ENCODE results near the gene SUPT6H.
A peak's percentile ranks its signal among the peaks of the same experiment; 100 is the strongest.

Gene SUPT6H

GRCh38 chr17:28738680-28739384 lies 76.8 kb downstream of the SUPT6H start:
- H3K14ac ChIP-seq (ENCODE audit: low read length in 2 of 2) = no peak overlapping the region
- no peak for DNase-seq
- no peak overlapping the region for H3K27ac ChIP-seq (ENCODE audit: low read length, poor library complexity, severe bottlenecking)
- H3K9ac ChIP-seq (ENCODE audit: low read length) = no peak overlapping the region
- no peak overlapping the region for H3K4me3 ChIP-seq (ENCODE audit: insufficient read depth in 1 of 2, low read depth in 1 of 2, low read length in 2 of 2)
- H3K23ac ChIP-seq (ENCODE audit: low read length in 2 of 2) = no peak overlapping the region
- peaks cover 12% of the 10 kb centered on the region for H3K4me1 ChIP-seq (ENCODE audit: control insufficient read depth, insufficient read depth, low read depth, low read length)
- no peak overlapping the region for H4K91ac ChIP-seq (ENCODE audit: low read length)
- no peak overlapping the region for H4K8ac ChIP-seq (ENCODE audit: low read length)
- H2AK5ac ChIP-seq (ENCODE audit: low read length, severe bottlenecking) = no peak overlapping the region
- no peak overlapping the region for H2BK5ac ChIP-seq (ENCODE audit: low read depth, low read length, poor library complexity, severe bottlenecking)
- H3K79me1 ChIP-seq (replicated peaks; ENCODE audit: low read length, poor library complexity, severe bottlenecking) = peaks cover 3% of the 10 kb centered on the region
- H2BK12ac ChIP-seq (ENCODE audit: low read length in 2 of 2) = no peak overlapping the region
- H2AFZ ChIP-seq (ENCODE audit: low read depth, low read length) = no peak overlapping the region
- H3K18ac ChIP-seq (ENCODE audit: low read depth in 1 of 2, low read length in 2 of 2) = no peak overlapping the region
- H2BK120ac ChIP-seq (ENCODE audit: low read depth, low read length) = no peak overlapping the region
- H3K9me3 ChIP-seq (ENCODE audit: control insufficient read depth, low read length) = no peaks in the 10 kb centered on the region
- no peak overlapping the region for H3K4me2 ChIP-seq (ENCODE audit: low read length, poor library complexity, severe bottlenecking)
- H3K27me3 ChIP-seq (ENCODE audit: control insufficient read depth in 1 of 2, insufficient read depth in 1 of 2, low read length in 2 of 2) = no peaks in the 10 kb centered on the region
- H2BK15ac ChIP-seq (ENCODE audit: low read depth, poor library complexity, severe bottlenecking) = no peak overlapping the region
- WGBS = 94% methylated on average over 9 of the region's 10 CpGs
- H3K4ac ChIP-seq (ENCODE audit: low read depth in 1 of 2, low read length in 2 of 2) = no peak overlapping the region
- peaks cover 21 to 40% of the 10 kb centered on the region in 2 experiments for H3K36me3 ChIP-seq (ENCODE audit: control insufficient read depth in 1 of 2, insufficient read depth in 2 of 2, low read depth in 1 of 2, low read length in 2 of 2)

GRCh38 chr17:28740406-28741357 lies 78.7 kb downstream of the SUPT6H start:
- Histone ChIP-seq H3K9me3 (ENCODE audit: control insufficient read depth, low read length) (no peaks in the 10 kb centered on the region), H3K23ac (ENCODE audit: low read length in 2 of 2) (no peak overlapping the region), H2BK15ac (ENCODE audit: low read depth, poor library complexity, severe bottlenecking) (peak overlapping the region; percentile 1), H2BK12ac (ENCODE audit: low read length in 2 of 2) (no peak overlapping the region), H3K14ac (ENCODE audit: low read length in 2 of 2) (no peak overlapping the region), H3K9ac (ENCODE audit: low read length) (no peak overlapping the region), H2AFZ (ENCODE audit: low read depth, low read length) (no peak overlapping the region), H3K4me3 (ENCODE audit: insufficient read depth in 1 of 2, low read depth in 1 of 2, low read length in 2 of 2) (no peak overlapping the region), H4K91ac (ENCODE audit: low read length) (no peak overlapping the region), H3K4me1 (ENCODE audit: control insufficient read depth, insufficient read depth, low read depth, low read length) (peaks cover 14% of the 10 kb centered on the region), H3K4me2 (ENCODE audit: low read length, poor library complexity, severe bottlenecking) (no peak overlapping the region), H3K36me3 (ENCODE audit: control insufficient read depth in 1 of 2, insufficient read depth in 2 of 2, low read depth in 1 of 2, low read length in 2 of 2) (peaks cover 14 to 32% of the 10 kb centered on the region in 2 experiments), H2BK120ac (ENCODE audit: low read depth, low read length) (no peak overlapping the region), H2BK5ac (ENCODE audit: low read depth, low read length, poor library complexity, severe bottlenecking) (no peak overlapping the region), H4K8ac (ENCODE audit: low read length) (no peak overlapping the region), H3K27ac (ENCODE audit: low read length, poor library complexity, severe bottlenecking) (no peak overlapping the region), H3K4ac (ENCODE audit: low read depth in 1 of 2, low read length in 2 of 2) (no peak overlapping the region), H3K79me1 (replicated peaks; ENCODE audit: low read length, poor library complexity, severe bottlenecking) (peaks cover 3% of the 10 kb centered on the region), H2AK5ac (ENCODE audit: low read length, severe bottlenecking) (no peak overlapping the region), H3K27me3 (ENCODE audit: control insufficient read depth in 1 of 2, insufficient read depth in 1 of 2, low read length in 2 of 2) (no peaks in the 10 kb centered on the region), H3K18ac (ENCODE audit: low read depth in 1 of 2, low read length in 2 of 2) (no peak overlapping the region)
- 96% methylated on average over 10 of the region's 10 CpGs for WGBS
- DNase-seq = no peak

- Histone ChIP-seq H3K4me1 (ENCODE audit: control insufficient read depth, insufficient read depth, low read depth, low read length) (peaks cover 23% of the 10 kb centered on the region), H3K9ac (ENCODE audit: low read length) (no peak overlapping the region), H3K36me3 (ENCODE audit: control insufficient read depth in 1 of 2, insufficient read depth in 2 of 2, low read depth in 1 of 2, low read length in 2 of 2) (peaks cover 18 to 42% of the 10 kb centered on the region in 2 experiments), H4K8ac (ENCODE audit: low read length) (peak overlapping the region; percentile 36), H3K14ac (ENCODE audit: low read length in 2 of 2) (no peak overlapping the region), H3K23ac (ENCODE audit: low read length in 2 of 2) (no peak overlapping the region), H2AK5ac (ENCODE audit: low read length, severe bottlenecking) (peak overlapping the region; percentile 84), H3K79me1 (replicated peaks; ENCODE audit: low read length, poor library complexity, severe bottlenecking) (peaks cover 3% of the 10 kb centered on the region), H3K27ac (ENCODE audit: low read length, poor library complexity, severe bottlenecking) (peak overlapping the region; percentile 11), H4K91ac (ENCODE audit: low read length) (peak overlapping the region; percentile 71), H2BK15ac (ENCODE audit: low read depth, poor library complexity, severe bottlenecking) (peak overlapping the region; percentile 1), H2BK120ac (ENCODE audit: low read depth, low read length) (no peak overlapping the region), H3K27me3 (ENCODE audit: control insufficient read depth in 1 of 2, insufficient read depth in 1 of 2, low read length in 2 of 2) (no peaks in the 10 kb centered on the region), H2BK5ac (ENCODE audit: low read depth, low read length, poor library complexity, severe bottlenecking) (no peak overlapping the region), H3K4ac (ENCODE audit: low read depth in 1 of 2, low read length in 2 of 2) (peak overlapping the region; percentile 19 to 46), H3K18ac (ENCODE audit: low read depth in 1 of 2, low read length in 2 of 2) (peak overlapping the region; percentile 13 to 73), H3K4me2 (ENCODE audit: low read length, poor library complexity, severe bottlenecking) (no peak overlapping the region), H3K9me3 (ENCODE audit: control insufficient read depth, low read length) (no peaks in the 10 kb centered on the region), H3K4me3 (ENCODE audit: insufficient read depth in 1 of 2, low read depth in 1 of 2, low read length in 2 of 2) (no peak overlapping the region), H2BK12ac (ENCODE audit: low read length in 2 of 2) (peak overlapping the region; percentile 17 to 49), H2AFZ (ENCODE audit: low read depth, low read length) (no peak overlapping the region)
- WGBS = 97% methylated on average over 18 of the region's 19 CpGs
- DNase-seq = no peak
These were observed 79.6 kb downstream of the SUPT6H start for GRCh38 chr17:28741358-28742349.
